ENCODE data around the gene PAPOLG. TPM values are rescaled to one million over a fixed set of nuclear protein-coding genes. Genes with fewer than 3 reads are reported as not detected.

Gene PAPOLG
- total RNA-seq = 14.0 and 19.9 TPM in 2 replicates

GRCh38 chr2:60756097-60757087 is at the start of gene PAPOLG:
Gene PAPOLG, plus strand, starts transcription at chr2:60756268. Its CDS starts 211 bp downstream, at chr2:60756479.

Small RNAs within 50 kb of the gene (small RNA-seq; reads per million reads assigned to genes)
- gene RN7SL632P = not detected
- gene RNU6-612P = not detected

Other genes starting within 250 kb of the PAPOLG start
- under 0.01 TPM in 1 of 2 replicates, not detected in the other for gene BCL11A, start 202.6 kb upstream of the PAPOLG start, total RNA-seq
- gene REL, start 125.3 kb downstream of the PAPOLG start, total RNA-seq = 3.3 and 4.5 TPM in 2 replicates

Measured in subcutaneous preadipocyte (primary cell).